Ishikawa (cell line): ENCODE results near the gene TRIM67.

Experiments
- CEBPB ChIP-seq: IDR thresholded peaks from 2 replicates; pipeline ENCODE4 v1.6.1; 2012
- CREB1 ChIP-seq: IDR thresholded peaks from 2 replicates; pipeline ENCODE4 v1.6.1; 2012; ENCODE audit warnings: low read depth
- EGR1 ChIP-seq: IDR thresholded peaks from 2 replicates; pipeline ENCODE4 v1.6.1; 2012
- EP300 ChIP-seq: IDR thresholded peaks from 2 replicates; pipeline ENCODE4 v1.6.1; 2012; ENCODE audit warnings: borderline replicate concordance
- FOXM1 ChIP-seq: IDR thresholded peaks from 2 replicates; pipeline ENCODE4 v1.6.1; 2012; ENCODE audit warnings: low read depth, borderline replicate concordance
- NFIC ChIP-seq: IDR thresholded peaks from 2 replicates; pipeline ENCODE4 v1.6.1; 2012
- RAD21 ChIP-seq: IDR thresholded peaks from 2 replicates; pipeline ENCODE4 v1.6.1; 2012; ENCODE audit warnings: low read depth
- TAF1 ChIP-seq: IDR thresholded peaks from 2 replicates; pipeline ENCODE4 v1.6.1; 2012; ENCODE audit warnings: low read depth, mild to moderate bottlenecking
- TCF12 ChIP-seq: IDR thresholded peaks from 2 replicates; pipeline ENCODE4 v1.6.1; 2012; ENCODE audit warnings: low read depth
- TEAD4 ChIP-seq: IDR thresholded peaks from 2 replicates; pipeline ENCODE4 v1.6.1; 2012
- USF1 ChIP-seq: IDR thresholded peaks from 2 replicates; pipeline ENCODE4 v1.6.1; 2012
- YY1 ChIP-seq: IDR thresholded peaks from 2 replicates; pipeline ENCODE4 v1.6.1; 2012; ENCODE audit warnings: low read depth
- ZBTB7A ChIP-seq: IDR thresholded peaks from 2 replicates; pipeline ENCODE4 v1.6.1; 2012; ENCODE audit warnings: low read depth
- TF ChIP-seq, protein P1 (sequence below): IDR thresholded peaks from 2 replicates; pipeline ENCODE4 v1.6.1; 2012; ENCODE audit warnings: low read depth, mild to moderate bottlenecking
- TF ChIP-seq, protein P2 (sequence below): IDR thresholded peaks from 2 replicates; pipeline ENCODE4 v1.6.1; 2012

TRIM67 gene

GRCh38 chr1:231178970-231179369 is 17.1 kb downstream of the TRIM67 start:
- TF ChIP-seq ZBTB7A, result no peak
- TF ChIP-seq, protein P1, sequence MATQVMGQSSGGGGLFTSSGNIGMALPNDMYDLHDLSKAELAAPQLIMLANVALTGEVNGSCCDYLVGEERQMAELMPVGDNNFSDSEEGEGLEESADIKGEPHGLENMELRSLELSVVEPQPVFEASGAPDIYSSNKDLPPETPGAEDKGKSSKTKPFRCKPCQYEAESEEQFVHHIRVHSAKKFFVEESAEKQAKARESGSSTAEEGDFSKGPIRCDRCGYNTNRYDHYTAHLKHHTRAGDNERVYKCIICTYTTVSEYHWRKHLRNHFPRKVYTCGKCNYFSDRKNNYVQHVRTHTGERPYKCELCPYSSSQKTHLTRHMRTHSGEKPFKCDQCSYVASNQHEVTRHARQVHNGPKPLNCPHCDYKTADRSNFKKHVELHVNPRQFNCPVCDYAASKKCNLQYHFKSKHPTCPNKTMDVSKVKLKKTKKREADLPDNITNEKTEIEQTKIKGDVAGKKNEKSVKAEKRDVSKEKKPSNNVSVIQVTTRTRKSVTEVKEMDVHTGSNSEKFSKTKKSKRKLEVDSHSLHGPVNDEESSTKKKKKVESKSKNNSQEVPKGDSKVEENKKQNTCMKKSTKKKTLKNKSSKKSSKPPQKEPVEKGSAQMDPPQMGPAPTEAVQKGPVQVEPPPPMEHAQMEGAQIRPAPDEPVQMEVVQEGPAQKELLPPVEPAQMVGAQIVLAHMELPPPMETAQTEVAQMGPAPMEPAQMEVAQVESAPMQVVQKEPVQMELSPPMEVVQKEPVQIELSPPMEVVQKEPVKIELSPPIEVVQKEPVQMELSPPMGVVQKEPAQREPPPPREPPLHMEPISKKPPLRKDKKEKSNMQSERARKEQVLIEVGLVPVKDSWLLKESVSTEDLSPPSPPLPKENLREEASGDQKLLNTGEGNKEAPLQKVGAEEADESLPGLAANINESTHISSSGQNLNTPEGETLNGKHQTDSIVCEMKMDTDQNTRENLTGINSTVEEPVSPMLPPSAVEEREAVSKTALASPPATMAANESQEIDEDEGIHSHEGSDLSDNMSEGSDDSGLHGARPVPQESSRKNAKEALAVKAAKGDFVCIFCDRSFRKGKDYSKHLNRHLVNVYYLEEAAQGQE, result no peak
- no peak for TF ChIP-seq TAF1

DNA sequence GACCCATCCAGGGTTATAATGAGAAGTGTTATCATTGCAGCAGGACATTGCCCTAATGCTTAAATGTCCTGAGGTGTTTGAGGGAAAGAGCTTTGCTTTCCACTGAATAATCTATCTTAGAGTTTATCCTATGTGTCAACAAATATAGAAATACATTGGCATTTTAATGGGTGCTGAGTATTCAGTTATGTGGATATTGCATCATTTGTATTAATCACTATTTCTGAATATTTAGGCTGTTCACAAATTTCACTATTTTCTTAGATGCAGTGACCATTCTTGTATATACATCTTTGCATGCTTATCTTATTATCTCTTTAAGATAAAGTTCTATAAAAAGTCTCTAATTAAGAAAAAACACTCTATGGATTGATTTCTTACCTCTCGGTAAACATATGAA is 18.2 kb downstream of the TRIM67 start:
- no peak for TF ChIP-seq TCF12
- TF ChIP-seq, protein P2, sequence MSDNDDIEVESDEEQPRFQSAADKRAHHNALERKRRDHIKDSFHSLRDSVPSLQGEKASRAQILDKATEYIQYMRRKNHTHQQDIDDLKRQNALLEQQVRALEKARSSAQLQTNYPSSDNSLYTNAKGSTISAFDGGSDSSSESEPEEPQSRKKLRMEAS, result no peak
- no peak for TF ChIP-seq EP300
- TF ChIP-seq YY1, result no peak
- no peak for TF ChIP-seq TAF1
- TF ChIP-seq USF1, result no peak
- no peak for TF ChIP-seq NFIC
- no peak for TF ChIP-seq CEBPB
- no peak for TF ChIP-seq CREB1
- no peak for TF ChIP-seq RAD21
- TF ChIP-seq ZBTB7A, result no peak
- no peak for TF ChIP-seq TEAD4
- no peak for TF ChIP-seq FOXM1
- TF ChIP-seq, protein P1, result no peak
- no peak for TF ChIP-seq EGR1

DNA sequence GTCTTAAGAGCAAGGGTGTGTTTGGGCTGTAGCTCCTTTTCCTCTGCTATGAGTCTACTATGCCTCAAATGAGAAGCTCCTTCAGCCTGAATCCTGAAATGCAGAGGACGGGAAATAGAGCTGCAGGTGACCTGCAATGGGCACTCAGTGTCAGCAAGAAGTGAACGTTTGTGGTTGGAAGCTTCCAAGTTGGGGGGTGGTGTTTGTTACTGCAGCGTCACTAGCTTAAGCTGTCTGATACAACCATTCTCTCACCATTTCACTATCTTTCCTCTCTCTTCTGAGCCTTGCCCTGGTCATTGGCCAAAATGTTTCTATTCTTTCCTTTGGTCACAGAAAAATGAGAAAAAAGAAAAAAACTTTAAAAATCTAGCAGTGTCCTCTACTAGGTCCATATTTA is 19.4 kb downstream of the TRIM67 start:
- TF ChIP-seq CEBPB (no peak), TAF1 (no peak), CREB1 (no peak), FOXM1 (no peak), TCF12 (no peak), ZBTB7A (no peak), USF1 (no peak), TEAD4 (no peak), NFIC (no peak), RAD21 (no peak), EGR1 (no peak)
- TF ChIP-seq, protein P2, result no peak
- TF ChIP-seq, protein P1, result no peak

GRCh38 chr1:231182317-231182716 is 20.5 kb downstream of the TRIM67 start:
- TF ChIP-seq NFIC, result no peak
- TF ChIP-seq FOXM1, result no peak
- no peak for TF ChIP-seq TAF1
- TF ChIP-seq USF1, result no peak
- TF ChIP-seq, protein P1, result no peak
- no peak for TF ChIP-seq EP300
- TF ChIP-seq, protein P2, result no peak
- no peak for TF ChIP-seq CREB1
